ENCODE results near the gene ATP5PO.

GRCh38 chr21:33940881-33941245, 25.3 kb upstream of the ATP5PO start:
- TF ChIP-seq, protein P1, sequence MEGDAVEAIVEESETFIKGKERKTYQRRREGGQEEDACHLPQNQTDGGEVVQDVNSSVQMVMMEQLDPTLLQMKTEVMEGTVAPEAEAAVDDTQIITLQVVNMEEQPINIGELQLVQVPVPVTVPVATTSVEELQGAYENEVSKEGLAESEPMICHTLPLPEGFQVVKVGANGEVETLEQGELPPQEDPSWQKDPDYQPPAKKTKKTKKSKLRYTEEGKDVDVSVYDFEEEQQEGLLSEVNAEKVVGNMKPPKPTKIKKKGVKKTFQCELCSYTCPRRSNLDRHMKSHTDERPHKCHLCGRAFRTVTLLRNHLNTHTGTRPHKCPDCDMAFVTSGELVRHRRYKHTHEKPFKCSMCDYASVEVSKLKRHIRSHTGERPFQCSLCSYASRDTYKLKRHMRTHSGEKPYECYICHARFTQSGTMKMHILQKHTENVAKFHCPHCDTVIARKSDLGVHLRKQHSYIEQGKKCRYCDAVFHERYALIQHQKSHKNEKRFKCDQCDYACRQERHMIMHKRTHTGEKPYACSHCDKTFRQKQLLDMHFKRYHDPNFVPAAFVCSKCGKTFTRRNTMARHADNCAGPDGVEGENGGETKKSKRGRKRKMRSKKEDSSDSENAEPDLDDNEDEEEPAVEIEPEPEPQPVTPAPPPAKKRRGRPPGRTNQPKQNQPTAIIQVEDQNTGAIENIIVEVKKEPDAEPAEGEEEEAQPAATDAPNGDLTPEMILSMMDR (IDR thresholded peaks at IDR 0.05 in 4 of 5, conservative IDR thresholded peaks at IDR 0.05 in 1 of 5), result no peak
- TF ChIP-seq POLR2A (IDR thresholded peaks at IDR 0.05), result no peak

Measured in gastrocnemius medialis (tissue), 4 donors.